Stimulated activated CD8-positive, alpha-beta memory T cell treated with anti-CD3 and anti-CD28 coated beads, Interleukin-15, amount 100 ng/mL, for 48 hours (primary cell): Measurements from ENCODE around the gene FARP1.

Experiments
- DNase-seq, 2 donors: peaks; one replicate each; pipeline ENCODE4 v3.0.0-alpha.2; 2020; ENCODE audit warnings: low read depth in 2 of 2

FARP1 gene

DNA sequence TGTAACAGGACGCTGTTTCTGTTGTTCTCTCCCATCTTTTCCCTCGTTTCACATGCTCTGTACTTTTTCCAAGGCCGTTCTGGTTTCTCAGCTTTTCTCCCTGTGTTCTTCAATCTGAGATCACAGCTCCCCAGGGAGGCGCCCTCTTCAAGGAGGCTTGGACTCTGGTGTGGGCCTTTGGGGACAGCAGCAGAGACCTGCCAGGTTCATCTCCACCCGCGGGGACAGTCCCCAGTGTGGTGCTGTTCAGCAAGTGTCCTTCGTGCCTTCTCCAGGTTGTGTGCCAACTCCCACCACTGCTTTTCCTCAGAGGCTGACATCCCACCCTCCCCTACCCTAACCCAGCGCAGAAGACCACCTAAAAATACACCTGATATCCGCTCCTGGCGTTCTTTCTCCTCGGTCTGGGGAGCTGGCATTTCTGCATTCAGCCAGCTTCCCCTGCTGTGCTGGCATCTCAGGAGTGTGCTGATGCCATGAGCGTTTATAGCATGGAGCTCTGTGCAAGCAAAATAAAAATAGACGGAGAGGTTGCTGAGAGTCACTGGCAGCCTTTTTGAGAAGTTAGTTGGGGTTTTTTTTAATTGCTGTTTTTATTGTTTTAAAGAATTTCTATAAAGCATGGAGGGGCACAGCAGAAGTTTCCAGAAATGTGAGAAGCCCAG lies 284.6 kb downstream of the FARP1 start:
- DNase-seq, result no peak

GRCh38 chr13:98428256-98428966 lies 285.5 kb downstream of the FARP1 start:
- DNase-seq, result no peak

GRCh38 chr13:98429081-98429480 lies 286.2 kb downstream of the FARP1 start:
- no peak for DNase-seq

DNA sequence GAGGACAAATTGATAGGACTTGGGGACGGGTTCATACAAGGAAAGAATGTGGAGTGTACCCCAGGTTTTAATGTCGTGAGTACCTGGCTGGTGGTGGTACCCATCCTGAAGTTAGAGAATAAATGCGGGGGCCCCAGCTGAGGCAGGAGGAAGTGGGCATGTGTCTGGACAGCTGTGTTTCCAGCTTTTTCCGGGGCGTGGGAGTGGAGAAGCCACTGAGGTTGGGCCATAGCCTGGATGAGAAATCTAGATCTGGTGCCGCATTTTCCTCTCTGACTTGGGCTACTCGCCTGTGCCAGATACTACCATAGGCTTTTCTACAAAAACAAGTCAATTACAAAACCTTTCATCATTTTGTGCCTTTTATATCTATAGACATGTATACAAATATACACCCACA lies 286.6 kb downstream of the FARP1 start:
- no peak for DNase-seq

- DNase-seq, result no peak
These were observed 287.3 kb downstream of the FARP1 start for GRCh38 chr13:98429977-98430736.

DNA sequence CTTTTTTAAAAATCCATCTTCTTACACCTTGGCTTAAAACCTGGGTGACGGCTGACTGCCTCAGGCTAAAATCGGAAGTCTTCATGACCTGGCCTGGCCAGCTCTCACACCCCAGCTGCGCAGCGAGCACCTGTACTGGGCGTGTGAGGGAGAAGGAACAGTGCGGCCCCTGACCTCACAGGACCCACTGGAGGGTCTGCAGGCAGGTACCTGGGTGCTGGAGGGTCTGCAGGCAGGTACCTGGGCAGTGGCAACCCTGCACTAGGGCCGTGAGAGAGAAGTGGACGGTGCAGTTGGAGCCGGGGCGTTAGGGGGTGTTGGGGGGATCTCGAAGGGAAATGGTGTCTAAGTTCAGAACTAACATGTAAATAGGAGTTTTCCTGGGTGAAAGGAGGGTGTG lies 289.7 kb downstream of the FARP1 start:
- no peak for DNase-seq

DNA sequence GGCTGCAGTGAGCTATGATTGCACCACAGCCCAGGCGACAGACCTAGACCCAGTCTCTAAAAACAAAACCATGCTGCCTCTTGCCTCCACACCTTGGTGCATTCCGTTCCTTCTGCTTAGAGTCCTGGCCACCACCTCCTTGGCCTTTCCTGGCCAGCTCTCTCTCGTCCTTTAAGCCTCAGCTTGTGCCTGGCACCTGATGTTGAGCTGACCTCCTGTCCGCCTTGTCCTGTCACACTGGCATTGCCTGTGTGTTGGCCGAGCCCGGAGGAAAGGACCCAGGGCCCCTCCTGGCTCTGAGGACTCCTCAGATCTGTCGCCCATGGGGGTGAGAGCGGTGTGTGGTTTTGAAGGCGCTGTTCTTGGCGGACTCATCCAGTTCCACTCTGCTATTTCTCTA lies 290.8 kb downstream of the FARP1 start:
- no peak for DNase-seq

DNA sequence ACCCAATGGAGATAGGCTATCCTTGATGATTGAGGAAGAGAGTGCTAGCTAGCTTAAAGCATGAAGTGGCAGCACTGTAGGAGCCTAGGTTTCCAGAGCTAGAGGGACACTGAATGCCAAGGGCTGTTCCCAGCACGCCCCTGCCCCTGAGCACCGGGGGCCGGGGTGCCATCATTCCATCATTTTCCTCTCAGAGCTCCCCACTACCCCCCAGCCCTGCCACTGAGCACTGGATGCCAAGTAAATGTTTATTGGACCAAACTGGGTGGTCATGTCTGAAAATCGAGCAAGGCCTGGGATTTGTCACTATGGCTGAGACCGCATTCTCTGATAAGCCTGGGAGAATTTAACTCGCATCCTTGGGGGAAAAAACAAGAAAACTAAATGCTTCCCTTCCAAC lies 291.2 kb downstream of the FARP1 start:
- no peak for DNase-seq

DNA sequence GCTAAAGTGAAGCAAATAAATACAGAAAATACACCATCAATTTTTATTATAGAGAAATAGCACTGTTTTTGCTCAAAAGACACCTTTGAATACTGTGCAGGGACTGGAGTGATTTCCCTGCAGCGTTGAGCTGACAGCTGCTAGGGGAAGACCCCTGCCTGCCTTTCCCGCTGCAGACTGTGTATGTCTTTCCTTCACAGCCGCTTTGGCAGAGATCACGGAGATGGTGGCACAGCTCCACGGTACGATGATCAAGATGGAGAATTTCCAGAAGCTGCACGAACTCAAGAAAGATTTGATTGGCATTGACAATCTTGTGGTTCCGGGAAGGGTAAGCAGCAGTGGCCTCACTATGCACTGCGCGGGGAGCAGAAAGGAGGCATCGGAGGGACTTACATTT lies 292.5 kb downstream of the FARP1 start:
- no peak for DNase-seq

DNA sequence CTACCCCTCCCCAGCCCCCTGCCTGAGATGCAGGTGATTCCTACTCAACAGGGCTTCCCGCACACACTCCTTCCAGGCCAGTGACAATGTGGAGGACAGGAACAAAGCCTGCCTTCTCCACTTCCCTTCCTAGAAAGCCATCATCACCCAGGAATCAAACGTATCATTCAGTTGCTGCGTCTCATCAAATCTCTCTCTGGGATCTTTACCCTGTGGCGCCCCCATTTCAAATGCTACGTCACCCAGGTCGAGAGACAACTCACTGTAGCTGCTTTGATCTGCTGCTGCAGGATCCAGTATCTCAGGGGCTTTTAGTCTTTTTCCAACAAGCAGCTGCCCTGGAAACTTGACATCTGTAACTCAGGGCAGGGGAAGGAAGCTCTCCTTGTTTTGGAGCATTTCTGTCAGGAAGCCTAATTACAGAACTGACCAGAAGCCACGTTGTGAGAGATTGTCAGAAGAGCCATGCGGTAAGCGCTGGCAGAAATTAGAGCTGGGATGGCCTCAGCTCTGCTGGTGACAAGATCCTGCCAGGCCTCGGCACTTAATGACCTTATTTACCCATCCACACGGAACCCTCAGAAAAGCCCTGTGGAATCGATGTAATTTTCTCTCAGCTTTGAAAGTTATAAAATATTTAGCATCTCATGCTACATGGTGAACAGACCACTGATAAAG lies 293.5 kb downstream of the FARP1 start:
- no peak for DNase-seq

DNA sequence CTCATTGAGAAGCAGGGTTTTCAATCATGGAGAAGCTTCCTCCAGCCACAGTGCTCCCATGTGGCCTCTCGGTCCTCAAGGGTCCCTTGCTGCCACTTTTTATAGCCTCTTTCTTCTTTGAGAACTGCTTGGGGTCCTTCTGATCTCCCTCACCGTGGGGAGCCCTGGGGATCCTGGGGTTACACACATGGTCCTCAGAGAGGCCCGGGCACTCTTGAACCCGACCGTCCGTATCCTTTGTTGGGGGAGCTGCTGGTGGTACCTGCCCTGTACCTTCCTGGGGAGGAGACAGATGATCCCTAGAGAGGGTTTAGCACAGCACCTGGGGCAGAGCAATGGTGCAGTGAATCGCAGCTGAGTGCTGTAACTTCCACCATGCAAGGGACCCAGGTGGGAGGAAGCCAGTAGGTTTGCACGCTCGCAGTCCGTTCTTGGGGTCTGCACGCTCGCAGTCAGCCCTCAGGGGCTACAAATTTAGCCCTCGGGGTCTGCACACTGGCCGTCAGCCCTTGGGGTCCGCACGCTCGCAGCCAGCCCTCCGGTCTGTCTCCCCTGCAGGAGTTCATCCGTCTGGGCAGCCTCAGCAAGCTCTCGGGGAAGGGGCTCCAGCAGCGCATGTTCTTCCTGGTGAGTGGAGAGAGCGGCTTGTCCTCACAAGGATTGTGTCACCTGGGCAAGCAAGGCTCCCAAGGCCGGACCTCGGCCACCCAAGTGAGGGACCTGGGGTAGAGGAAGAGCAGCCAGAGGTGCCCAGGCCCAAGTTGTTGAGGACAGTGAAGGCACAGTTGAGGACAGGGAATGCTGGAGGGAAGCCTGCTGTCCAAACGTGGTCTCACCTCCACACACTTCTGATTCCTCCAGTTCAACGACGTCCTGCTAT lies 295.6 kb downstream of the FARP1 start:
- no peak for DNase-seq

GRCh38 chr13:98439126-98439828 lies 296.4 kb downstream of the FARP1 start:
- DNase-seq, result no peak

DNA sequence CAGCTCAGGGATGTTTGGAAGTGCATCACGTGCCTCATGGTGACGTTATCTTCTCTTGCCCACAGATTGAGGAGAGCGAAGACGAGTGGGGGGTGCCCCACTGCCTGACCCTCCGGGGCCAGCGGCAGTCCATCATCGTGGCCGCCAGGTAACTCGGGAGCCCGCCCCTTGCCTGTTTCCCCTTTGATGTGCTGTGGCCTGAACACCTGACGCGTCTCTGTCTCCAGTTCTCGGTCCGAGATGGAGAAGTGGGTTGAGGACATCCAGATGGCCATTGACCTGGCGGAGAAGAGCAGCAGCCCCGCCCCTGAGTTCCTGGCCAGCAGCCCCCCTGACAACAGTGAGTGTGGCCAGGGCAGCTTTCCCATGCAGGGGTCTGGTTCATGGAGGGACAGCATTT lies 297.0 kb downstream of the FARP1 start:
- DNase-seq, result no peak

DNA sequence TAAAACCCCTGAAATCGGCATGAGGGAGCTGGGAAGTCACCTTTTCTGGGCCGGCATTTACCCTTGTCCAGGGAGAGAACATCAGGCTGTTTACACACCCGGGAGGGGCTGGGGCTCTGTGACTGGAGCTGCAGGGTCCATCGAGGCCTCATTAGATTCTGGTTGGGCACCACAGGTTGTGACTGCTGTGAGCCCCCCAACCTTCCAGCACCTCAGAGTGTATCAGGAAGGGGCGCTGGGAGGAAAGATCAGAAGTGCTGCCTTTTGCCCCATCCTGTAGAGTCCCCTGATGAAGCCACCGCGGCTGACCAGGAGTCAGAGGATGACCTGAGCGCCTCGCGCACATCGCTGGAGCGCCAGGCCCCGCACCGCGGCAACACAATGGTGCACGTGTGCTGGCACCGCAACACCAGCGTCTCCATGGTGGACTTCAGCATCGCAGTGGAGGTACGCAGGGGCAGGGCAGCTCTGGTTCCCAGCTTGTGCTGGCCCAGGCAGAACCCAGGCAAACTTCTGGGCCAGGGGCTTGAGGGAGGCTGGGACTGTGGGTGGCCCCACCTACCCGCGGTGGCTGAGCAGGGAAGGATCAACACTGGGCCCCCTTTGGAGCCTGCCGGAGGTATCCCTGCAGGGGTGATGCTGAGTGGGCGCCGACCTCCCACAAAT lies 297.6 kb downstream of the FARP1 start:
- DNase-seq, result no peak

GRCh38 chr13:98441056-98441676 lies 298.3 kb downstream of the FARP1 start:
- no peak for DNase-seq

DNA sequence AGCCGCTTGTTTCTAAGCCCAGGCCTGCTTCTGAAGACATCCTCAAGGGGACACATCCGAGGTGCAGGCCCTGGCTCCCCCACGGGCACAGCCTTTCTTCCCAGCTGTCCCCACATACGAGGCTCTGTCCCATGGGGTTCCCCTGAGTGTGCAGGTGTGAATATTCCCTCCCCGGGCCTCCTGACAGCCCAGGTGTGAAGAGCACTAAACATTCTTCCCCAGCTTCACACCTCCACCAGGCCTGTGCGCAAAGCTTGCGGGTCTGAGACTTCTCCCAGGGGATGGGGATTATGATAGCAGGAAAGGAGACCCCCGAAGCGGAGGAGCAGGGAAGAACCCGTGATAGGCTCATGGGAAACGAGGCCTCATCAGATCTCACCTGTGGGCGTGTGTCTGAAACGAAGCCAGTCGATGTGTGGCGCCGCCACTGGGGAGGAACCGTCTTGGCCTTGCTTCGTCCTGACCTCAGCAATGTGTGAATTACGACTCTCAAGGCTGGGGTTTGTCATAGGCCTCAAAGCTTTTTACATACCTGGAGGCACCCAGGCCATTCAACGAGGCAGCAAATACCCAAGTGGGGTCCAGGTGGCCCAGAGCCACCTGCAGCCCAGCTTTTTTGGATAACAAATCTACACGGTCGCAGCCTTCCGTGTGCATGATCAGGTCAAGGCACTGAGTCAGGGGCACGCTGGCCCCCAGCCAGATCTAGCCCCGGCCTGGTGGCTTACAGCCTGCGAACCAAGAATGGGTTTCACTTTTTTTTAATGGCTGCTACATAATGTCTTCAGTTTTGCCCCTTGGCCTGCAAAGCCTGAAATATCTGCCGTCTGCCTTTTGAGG lies 299.7 kb downstream of the FARP1 start:
- no peak for DNase-seq

- no peak for DNase-seq
These were observed 300.4 kb downstream of the FARP1 start for GRCh38 chr13:98443329-98443728.

DNA sequence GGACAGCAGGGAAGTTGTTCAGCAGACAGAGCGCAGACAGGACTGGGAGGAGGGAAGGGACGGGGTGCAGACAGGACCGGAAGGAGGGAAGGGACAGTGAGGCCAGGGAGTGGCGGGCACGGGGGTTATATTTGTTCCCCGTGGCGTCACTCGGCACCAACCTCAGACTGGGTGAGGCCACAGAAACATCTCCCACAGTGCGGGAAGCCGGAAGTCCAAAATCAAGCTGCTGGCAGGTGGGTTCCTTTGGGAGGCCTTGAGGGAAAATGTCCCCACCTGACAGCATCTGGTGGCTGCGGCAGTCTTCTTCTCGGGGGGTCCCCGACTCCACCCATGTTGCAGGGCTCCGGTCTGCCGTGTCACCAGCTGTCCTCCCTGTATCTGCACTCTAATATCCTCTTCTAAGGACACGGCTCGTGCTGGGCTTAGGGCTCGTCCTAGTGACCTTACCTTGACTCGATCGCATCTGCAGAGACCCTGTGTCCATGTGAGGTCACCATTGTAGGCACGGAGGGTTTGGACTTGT lies 301.0 kb downstream of the FARP1 start:
- no peak for DNase-seq

DNA sequence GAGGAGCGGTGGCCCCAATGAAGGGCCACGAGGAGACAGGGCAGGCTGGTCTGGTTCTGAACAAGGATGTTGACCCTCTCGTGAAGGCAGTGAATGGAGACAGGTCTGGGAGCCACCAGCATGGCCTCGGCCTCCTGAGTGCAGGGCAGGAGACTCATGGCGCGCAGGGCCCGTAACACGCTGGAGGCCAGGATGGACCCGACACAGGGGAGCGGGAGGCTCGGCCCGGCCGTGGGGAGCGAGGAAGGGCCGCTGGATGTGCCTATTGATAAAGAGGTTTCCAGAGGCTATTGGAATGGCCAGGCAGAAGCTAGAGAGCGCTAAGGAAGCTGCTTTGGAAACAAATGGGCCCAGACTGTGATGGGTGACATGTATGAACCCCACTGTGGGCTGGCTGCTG lies 301.5 kb downstream of the FARP1 start:
- no peak for DNase-seq
